Astrocyte of the spinal cord (primary cell): Measurements from ENCODE around the gene THRAP3.
A peak's percentile ranks its signal among the peaks of the same experiment; 100 is the strongest.

ENCODE experiments used
- DNase-seq: peaks from one replicate; pipeline ENCODE4 v3.0.0; 2011; ENCODE audit warnings: low read depth, low spot score
- H3K4me3 ChIP-seq: 2 replicates; pipeline ENCODE4 v1.5.1; 2011; ENCODE audit warnings: low read depth, mild to moderate bottlenecking, low read length, moderate library complexity
- CTCF ChIP-seq: IDR thresholded peaks from 2 replicates; pipeline ENCODE4 v1.5.1; 2012; ENCODE audit warnings: low read depth, mild to moderate bottlenecking, low read length, inconsistent platforms
- in situ Hi-C: cut with HindIII; loops from 2 replicates; pipeline ENCODE4 v1.10.0; 2017; ENCODE audit warnings: low sequenced_read_pairs

Gene THRAP3

GRCh38 chr1:36223996-36224536 lies at the start of gene THRAP3:
Gene THRAP3, plus strand, starts transcription at chr1:36224443. Its CDS starts 58,121 bp downstream, at chr1:36282564.
- H3K4me3 ChIP-seq: peak within 1 kb of the TSS; percentile 97
- peak; percentile 100 for DNase-seq
- TF ChIP-seq CTCF: no peak
- in situ Hi-C loops: no loop called here

- no peak overlapping the region for H3K4me3 ChIP-seq
- in situ Hi-C loops: no loop called here
- no peak for TF ChIP-seq CTCF
- DNase-seq: no peak
Observed at GRCh38 chr1:36174713-36175112, 49.5 kb upstream of the THRAP3 start.

GRCh38 chr1:36175137-36176095 lies 48.8 kb upstream of the THRAP3 start:
- H3K4me3 ChIP-seq: no peak overlapping the region
- TF ChIP-seq CTCF: no peak
- peak; percentile 67 for DNase-seq
- in situ Hi-C loops: no loop called here

GRCh38 chr1:36176106-36176949 lies 47.9 kb upstream of the THRAP3 start:
- in situ Hi-C loops: no loop called here
- DNase-seq: no peak
- H3K4me3 ChIP-seq: no peak overlapping the region
- TF ChIP-seq CTCF: no peak

- H3K4me3 ChIP-seq: no peak overlapping the region
- no peak for TF ChIP-seq CTCF
- in situ Hi-C loops: no loop called here
- no peak for DNase-seq
Observed at GRCh38 chr1:36177589-36178431, 46.4 kb upstream of the THRAP3 start.
